Measurements from ENCODE around the gene BAG3.
"Not testable (repeated sequence)": the region's sequence is repeated elsewhere in the genome, so short reads cannot be mapped to it uniquely, and the experiment has no call there.

BAG3 gene

DNA sequence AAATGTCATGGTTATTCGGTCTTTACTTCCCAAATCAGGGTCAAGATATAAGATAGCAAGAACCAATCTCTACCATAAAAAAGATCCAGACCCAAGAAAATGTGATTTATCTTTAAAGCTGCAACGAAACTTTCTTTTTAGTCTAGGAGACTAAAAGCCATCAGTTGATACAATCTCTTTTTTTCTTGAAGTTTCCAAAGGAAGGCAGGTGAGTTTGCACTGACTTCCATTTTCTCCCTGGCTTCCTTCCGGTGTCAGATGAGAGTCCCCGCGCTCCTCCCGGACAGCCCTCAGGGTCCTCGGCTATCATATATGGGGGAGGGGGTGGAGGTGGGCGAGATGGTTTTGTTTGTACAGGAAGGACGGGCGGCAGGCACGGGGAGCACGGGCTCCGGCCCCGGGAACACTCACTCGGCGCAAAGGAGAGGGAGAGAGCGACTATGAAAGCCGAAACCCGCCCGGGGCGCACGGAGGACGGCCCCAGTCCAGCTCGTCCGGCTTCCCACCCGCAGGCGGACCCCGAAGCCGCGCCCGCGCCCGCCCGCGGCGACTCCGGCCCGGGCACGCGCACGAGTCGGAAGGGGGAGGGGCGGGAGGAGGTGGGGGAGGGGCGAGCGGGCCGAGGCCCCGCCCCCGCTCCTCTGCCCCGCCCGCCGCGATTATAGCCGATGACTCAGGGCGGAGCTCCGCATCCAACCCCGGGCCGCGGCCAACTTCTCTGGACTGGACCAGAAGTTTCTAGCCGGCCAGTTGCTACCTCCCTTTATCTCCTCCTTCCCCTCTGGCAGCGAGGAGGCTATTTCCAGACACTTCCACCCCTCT is at the start of gene BAG3:
Gene BAG3, plus strand, starts transcription at position 689 of the 822 bp plus-strand sequence. CDS start 296 bp downstream, outside the sequence.
- peak; percentile 60 for DNase-seq

DNA sequence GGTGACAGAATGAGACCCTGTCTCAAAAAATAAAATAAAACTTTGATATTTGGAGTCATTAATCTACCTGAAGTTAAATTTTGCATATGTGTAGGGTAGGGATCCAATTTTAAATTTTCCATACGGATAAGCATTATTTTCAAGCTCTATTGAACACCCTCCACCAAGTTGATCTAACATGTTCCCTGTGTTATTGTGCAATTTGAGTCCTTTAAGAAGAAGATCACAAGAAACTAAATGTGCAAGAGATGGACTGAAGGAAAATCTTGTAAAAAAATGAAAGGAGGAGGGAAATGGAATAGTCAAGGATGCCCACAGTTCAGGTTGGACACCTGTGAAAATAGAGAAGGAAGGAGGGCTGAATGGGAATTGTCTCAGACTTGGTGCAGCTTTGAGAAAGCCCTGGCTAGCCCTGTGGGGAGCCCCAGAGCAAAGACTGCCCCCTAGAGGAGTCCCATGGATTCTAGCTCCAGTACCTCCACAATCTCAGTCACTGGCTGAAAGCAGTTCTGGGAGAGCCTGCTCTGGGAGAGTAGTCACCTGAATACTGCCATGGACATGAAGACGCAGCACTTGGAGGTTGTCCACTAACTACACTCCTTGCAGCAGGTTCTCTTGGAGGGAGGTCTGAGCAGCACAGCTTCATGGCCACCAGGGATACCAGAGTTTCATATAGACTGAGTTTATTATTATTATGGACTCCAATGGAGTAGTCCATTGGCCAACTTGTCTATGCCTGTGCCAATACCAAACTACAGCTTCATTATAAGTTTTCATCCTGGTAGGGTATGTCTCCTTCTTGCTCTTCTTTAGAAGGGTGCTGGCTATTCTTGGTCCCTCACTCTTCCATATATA is 48.7 kb upstream of the BAG3 start:
- DNase-seq: no peak

DNA sequence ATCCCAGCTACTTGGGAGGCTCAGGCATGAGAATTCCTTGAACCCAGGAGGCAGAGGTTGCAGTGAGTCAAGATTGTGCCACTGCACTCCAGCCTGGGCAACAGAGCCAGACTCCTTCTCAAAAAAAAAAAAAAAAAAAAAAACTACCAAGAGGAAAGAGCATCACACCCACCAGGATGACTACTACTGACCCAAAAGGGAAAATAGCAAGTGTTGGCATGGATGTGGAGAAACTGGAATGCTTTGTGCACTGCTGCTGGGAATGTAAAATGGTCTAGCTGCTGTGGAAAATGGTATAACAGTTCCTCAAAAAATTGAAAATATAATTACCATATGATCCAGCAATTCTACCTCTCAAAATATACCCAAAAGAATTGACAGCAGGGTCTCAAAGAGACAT is 46.7 kb upstream of the BAG3 start:
- no peak for DNase-seq

DNA sequence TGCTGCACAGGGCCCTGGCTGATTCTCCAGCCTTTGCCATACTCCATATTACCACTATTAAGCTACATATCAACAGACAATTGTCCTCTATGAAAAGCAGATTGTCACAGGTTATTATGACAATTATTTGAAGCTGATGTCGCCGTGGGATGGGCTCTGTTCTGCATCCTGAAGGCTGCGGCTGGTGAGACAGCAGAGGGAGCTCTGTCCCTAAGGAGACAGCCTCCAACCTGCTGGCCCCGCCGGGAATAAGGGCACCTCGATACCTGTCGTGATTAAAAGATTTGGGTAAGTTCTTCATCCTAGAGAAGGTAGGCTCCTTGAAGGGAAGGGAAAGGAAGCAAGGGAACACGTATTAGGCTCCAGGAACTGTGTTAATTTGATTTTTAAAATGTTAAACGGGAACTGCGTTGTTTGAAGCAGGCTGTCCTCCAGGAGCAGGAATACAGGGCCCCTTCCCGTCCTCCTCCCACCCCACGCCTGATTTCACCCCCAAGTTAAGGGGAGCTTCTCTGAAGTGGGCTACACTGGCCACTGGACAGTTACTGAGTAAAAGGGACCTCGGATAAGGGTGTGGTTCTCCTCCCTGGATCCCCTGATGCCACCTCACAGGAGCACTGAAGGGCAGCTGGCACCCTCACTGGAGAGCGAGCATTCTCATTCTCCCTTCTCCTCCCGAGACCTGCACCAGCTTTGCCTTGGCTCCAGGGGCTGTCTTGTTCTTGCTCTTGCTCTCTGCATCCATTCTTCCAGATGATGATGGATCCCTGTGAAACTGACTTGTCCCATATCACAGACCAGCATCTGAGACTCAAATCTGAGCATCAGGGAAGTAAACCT is 42.6 kb upstream of the BAG3 start:
- peak; percentile 36 for DNase-seq

DNA sequence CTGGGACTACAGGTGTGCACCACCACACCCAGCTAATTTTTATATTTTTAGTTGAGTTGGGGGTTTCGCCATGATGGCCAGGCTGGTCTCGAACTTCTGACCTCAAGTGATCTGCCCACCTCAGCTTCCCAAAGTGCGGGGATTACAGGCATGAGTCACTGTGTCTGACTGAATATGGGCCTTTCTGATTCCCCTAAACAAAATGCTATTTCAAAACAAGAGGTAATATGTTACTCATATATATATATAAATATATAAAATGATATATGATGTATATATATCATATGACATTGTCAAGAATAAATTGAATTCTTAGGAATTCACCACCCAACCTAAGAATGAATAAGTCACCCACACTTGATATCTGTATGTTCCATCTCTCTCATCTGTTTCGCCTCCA is 41.7 kb upstream of the BAG3 start:
- no peak for DNase-seq

DNA sequence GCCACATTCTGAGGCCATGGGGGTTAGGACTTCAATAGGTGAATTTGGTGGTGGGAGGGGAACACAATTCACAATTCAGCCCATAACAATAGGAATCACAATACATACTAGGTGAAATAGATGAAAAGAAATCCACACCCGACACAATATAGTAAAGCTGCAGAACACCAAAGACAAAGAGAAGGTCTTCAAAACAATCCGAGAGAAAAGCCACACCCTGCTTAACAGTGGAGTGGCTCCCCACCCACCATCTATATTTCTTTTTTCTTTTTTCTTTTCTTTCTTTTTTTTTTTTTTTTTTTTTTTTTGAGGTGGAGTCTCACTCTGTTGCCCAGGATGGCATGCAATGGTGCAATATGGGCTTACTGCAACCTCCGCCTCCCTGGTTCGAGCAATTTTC is 39.7 kb upstream of the BAG3 start:
- DNase-seq: no peak

DNA sequence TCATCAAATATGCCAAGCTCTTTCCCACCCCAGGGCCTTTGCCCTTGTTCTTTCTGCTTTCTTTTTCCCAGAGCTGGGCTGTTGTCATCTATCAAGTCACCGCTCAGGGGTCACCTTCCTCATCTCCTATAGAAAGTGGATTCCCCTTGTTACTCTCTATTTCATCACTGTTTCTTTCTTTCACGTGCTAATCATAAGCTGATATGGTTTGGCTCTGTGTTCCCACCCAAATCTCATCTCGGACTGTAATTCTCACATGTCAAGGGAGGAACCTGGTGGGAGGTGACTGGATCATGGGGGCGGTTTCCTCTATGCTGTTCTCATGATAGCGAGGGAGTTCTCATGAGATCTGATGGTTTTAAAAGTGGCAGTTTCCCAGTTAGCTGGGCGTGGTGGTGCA is 37.4 kb upstream of the BAG3 start:
- no peak for DNase-seq

DNA sequence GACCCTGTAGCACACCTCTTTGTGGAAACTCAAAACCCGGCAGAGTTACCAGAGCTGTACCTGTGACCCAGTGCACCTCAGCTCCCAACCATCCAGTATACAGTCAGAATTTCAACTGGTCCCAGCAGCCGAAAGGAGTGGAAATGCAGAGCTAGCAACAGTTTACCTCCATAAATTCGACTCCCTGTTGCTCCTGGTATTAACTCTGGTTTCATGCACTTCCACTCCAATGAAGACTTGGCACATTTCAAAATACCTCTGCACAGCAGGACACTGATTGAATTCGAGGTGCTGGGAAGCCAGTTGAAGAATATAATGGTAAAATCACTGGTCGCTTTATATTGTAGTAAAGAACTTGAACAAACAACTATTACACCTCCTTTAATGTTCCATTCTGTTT is 36.5 kb upstream of the BAG3 start:
- DNase-seq: no peak

DNA sequence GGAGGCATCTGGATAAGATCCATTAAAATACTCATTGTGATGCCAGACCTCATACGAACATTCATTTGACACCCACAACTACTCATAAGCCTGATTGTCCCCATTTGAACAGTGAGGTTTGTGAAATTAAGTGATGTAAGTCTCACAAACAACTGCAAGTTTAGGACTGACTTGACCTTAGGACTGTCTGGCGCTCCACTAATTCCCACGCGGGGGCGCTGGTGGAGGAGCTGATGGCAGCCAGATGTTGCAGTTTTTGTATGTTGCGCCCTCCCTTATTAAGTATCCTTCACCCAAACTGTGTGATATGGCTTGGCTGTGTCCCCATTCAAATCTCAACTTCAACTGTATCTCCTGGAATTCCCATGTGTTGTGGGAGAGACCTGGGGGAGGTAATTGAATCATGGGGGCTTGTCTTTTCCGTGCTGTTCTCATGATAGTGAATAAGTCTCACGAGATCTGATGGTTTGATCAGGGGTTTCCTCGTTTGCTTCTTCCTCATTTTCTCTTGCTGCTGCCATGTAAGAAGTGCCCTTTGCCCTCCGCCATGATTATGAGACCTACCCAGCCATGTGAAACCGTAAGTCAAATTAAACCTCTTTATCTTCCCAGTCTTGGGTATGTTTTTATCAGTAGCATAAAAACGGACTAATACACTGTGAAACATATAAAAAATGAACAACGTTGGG is 34.2 kb upstream of the BAG3 start:
- DNase-seq: no peak

DNA sequence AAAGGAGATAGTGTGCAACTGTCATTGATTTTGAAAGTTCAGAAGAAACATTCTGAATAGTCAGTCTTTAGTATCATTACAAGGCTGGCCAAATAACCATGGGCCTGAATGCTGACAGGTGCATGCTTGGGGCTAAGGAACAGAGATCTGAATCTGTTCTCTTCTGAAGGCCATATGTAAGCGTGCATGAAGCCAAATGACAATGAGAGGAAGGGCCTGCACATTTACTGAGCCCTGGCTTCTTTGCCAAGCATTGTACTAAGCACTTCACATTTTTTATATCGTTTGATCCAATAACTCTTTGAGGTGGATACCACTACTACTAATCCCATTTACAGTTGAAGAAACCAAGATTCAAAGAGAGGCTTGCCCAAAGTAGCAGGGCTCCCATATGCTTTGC is 32.0 kb upstream of the BAG3 start:
- DNase-seq: no peak

DNA sequence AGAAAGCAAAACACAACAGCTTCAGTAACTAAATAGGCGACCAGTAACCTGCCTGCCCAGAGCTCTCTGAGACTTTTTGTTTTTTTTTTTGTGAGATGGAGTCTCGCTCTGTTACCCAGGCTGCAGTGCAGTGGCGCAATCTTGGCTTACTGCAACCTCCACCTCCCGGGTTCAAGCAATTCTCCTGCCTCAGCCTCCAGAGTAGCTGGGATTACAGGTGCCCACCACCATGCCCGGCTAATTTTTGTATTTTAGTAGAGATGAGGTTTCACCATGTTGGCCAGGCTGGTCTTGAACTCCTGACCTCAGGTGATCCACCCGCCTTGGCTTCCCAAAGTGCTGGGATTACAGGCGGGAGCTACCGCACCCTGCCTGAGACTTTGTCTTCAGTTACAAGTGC is 31.4 kb upstream of the BAG3 start:
- not testable (repeated sequence) for DNase-seq

DNA sequence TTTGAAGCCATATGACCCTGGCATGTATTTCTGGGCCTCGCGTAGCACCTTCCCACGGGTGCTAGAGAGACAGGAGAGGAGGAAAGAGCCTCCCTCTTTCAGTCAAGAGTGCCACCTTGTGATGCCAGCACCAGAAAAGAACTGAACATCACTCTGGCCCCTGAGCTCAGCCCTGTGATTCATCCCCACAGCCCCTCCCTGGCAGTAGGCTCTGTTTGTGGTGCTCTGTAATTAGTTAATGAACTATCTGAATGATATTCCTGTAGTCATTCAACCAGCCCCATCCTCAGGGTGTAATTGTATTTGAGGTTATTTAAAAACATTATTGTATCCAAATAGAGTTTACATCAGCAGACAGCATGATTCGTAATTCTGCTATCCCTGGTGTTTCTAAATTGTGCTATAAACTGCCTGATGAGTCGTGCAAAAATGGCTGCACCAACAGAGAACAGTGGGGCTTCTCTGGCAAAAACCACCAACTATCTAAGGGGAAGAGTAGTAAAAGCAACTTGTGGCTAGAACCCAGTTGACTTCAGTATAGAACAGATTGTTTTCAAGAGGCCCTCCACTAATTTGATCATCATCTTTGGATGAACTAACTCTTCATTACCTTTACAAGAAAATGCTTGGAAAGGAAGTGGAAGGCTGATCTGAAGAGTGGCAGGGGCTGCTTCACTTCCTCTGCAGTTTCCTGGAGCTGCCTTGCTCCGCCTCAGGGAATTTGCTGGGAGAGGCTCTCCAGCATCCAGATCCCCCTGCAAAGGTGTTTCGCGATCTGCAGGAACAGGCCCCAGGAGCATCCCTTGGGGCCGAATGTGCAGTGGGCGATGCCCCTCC is 30.7 kb upstream of the BAG3 start:
- no peak for DNase-seq

DNA sequence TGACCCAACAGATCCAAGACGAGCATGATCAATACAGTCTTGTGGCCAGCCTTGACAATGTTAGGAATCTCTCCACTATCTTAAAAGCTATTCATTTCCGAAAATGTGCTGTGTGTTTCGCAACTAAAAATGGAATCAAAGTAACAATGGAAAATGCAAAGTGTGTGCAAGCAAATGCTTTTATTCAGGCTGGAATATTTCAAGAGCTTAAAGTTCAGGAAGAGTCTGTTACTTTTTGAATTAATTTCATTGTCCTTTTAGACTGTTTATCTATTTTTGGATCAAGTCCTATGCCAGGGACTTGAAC is 30.1 kb upstream of the BAG3 start:
- DNase-seq: no peak

DNA sequence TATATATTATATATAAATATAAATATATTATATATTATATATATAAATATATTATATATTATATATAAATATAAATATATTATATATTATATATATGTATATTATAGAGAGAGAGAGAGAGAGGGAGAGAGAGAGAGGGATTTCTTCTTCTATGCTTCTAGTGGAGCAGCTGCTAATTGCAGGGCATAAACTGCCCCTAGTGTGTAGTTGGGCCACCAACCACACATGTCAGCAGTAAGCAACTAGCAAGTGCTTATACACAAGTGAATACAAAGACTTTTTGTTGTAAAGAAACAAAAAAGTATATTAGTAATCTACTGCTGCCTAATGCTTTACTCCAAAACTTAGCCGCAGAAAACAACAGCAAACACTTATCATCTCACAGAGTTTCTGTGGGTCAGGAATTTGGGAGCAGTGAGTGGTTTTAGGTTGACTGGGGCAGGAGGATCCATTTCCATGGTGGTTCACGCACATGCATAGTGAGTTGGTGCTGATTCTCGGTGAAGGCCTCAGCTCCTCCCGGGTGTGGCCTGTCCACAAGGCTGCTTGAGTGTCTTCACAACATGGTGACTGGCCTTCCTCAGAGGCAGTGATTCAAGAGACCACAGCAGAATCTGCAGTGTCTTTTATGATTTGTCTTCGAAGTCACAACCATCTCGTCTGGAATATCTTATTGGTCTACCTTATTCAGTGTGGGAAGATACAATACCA is 25.5 kb upstream of the BAG3 start:
- no peak for DNase-seq

DNA sequence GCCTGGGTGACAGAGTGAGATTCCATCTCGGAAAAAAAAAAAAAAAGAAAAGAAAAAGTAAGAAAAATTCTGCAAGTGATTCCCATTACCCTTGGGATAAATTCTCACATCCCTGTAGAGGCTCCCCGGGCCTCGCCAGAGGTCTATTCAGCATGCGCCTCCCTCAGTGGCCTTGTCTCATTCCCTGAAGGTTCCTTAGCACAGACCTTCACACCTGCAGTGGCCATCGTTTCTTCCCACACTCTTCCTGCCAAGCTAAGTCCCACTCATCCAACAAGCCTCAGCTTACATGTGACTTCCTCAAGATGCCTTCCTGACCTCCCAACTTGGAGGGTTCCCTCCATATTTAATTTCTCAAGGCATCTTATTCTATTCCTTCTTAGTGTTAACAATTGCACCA is 20.9 kb upstream of the BAG3 start:
- DNase-seq: no peak

DNA sequence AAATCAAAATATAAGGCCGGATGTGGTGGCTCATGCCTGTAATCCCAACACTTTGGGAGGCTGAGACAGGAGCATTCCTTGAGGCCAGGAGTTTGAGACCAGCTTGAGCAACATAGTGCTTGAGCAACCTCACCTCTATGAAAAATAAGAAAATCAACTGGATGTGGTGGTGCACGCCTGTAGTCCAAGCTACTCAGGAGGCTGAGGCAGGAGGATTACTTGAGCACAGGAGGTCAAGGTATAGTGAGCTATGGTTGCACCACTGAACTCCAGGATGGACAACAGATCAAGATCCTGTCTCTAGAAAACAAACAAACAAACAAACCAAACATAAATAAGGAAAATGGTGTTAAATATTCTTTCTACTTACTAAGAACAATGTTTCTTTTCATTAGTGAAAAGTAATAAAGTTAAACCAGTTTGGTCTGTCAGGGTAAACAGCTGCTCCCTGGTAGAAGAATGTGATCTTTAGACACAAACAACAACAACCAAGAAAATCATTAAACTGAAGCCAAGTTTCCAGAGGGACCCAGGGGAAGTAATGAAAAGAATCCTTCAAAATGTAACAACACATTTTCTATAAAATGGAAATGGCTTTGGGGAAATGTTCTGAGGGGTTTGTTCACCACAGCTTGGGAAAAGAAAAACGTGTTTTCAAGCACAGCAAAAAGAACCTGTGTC is 17.5 kb upstream of the BAG3 start:
- no peak for DNase-seq

DNA sequence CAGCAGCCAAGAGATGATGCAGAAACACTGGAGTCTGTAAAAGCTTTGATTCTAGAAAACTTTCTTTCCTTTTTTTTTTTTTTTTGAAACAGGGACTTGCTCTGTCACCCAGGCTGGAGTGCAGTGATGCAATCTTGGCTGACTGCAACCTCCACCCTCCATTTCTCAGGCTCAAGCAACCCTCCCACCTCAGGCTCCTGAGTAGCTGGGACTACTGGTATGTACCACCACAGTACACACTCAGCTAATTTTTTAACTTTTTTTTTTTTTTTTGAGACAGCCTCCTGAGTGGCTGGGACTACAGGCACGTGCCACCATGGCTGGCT is 17.0 kb upstream of the BAG3 start:
- no peak for DNase-seq

DNA sequence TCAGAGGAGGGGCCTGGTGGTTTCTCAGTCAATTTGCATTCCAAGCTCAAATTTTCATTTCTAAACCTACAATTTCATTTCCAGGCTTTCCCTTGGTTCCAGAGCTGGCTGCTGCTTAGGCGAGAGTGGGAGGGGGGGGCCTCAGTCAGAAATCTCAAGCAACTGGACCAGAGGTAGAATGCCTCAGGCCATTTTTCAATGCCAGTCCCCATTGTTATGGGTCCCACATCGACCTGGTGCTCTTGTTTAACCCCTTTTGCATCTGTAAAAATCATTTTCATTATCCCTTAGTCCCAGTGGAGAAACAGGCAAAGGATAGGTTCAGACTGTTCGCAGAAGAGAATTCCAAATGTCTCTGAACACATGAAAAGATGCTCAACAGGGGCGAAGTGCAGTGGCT is 13.5 kb upstream of the BAG3 start:
- DNase-seq: no peak

DNA sequence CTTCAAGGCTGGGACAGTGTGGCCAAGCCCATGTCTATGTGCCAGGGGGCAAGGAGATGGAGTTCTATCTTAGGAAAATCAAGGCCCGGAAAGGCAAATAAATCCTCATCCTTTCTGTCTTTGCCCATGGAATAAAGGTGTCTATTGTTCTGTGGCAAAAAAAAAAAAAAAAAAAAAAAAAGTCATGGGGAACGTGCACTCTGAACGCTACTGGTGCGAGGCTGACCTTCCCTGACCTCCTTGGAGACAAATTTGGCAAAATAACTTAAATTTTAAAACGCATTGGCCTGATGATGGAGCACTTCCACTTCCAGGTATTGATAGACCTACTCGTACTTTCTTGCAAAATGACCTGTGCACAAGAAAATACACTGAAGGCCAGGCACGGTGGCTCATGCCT is 12.2 kb upstream of the BAG3 start:
- DNase-seq: no peak

DNA sequence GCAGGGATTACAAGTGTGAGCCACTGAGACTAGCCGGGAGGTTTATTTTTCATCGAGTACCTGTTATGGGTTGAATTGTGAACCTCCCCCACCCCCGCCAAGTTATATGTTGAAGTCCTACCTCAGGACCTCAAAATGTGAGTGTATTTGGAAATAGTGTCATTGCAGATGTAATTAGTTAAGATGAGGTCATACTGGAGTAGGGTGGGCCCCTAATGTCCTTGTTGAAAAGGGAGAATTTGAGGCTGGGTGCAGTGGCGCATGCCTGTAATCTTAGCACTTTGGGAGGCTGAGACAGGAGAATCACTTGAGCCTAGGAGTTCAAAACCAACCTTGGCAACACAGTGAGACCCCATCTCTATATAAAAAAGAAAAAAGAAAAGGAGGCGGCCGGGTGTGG is 10.8 kb upstream of the BAG3 start:
- DNase-seq: no peak

Data from NCI-H345 (cell line).